HEK293T (cell line): ENCODE results near the gene ZNF587B.

Source experiments
- ARNT ChIP-seq: fragments of 450-650 bp; IDR thresholded peaks from 2 replicates; pipeline ENCODE4 v1.6.1; 2017; ENCODE audit warnings: mild to moderate bottlenecking
- BHLHE40 ChIP-seq: fragments of 450-650 bp; IDR thresholded peaks from 2 replicates; pipeline ENCODE4 v1.6.1; 2016; ENCODE audit warnings: mild to moderate bottlenecking, moderate library complexity, borderline replicate concordance
- ELF4 ChIP-seq: fragments of 450-650 bp; IDR thresholded peaks from 2 replicates; pipeline ENCODE4 v1.6.1; 2017; ENCODE audit warnings: antibody characterized with exemption
- FOXA1 ChIP-seq: fragments of 450-650 bp; IDR thresholded peaks from 2 replicates; pipeline ENCODE4 v1.6.1; 2016; ENCODE audit warnings: mild to moderate bottlenecking
- FOXK2 ChIP-seq: fragments of 450-650 bp; IDR thresholded peaks from 2 replicates; pipeline ENCODE4 v1.6.1; 2016; ENCODE audit warnings: mild to moderate bottlenecking
- FOXM1 ChIP-seq: fragments of 450-650 bp; IDR thresholded peaks from 2 replicates; pipeline ENCODE4 v1.6.1; 2017; ENCODE audit warnings: mild to moderate bottlenecking, borderline replicate concordance
- LEF1 ChIP-seq: fragments of 450-650 bp; IDR thresholded peaks from 2 replicates; pipeline ENCODE4 v1.6.1; 2017; ENCODE audit warnings: mild to moderate bottlenecking, borderline replicate concordance
- SP1 ChIP-seq: fragments of 450-650 bp; IDR thresholded peaks from 2 replicates; pipeline ENCODE4 v1.6.1; 2017
- SUZ12 ChIP-seq: fragments of 450-650 bp; IDR thresholded peaks from 2 replicates; pipeline ENCODE4 v1.6.1; 2016; ENCODE audit warnings: mild to moderate bottlenecking

DNA sequence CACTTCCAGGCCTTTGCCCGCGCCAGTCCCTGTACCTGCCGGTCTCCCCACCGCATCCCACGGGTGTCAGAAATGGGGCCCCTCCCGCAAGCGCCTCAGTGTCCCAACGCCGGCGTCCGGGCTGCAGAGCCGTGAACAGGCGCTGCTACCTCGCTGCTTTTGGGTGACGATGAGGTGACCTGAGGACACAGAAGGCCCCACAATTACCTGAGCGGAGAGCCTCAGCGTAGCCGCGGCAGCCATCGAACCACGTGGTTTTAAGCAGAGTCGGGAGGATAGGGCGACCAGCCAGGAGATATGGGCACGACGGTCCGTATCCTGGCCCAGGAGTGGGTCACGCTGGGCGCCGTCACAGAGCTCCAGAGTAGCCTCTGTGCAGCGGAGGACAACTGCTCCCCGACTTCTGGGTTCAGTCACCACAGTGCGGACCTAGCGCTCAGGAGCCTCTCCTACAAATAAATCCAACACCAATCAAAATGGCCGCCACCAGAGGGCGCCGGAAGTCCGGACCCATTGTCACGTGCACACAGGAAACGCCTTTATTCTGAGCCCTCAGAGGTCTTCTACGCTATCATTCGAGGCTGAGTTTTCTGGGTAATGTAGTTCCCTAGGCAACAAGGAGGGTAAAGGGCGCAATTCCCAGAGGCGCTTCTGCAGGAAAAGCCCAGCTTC lies 58.6 kb downstream of the ZNF587B start, which contains the start of gene ZNF814:
- TF ChIP-seq FOXK2 (no peak), SUZ12 (no peak), FOXA1 (no peak), SP1 (no peak), FOXM1 (no peak), BHLHE40 (no peak), LEF1 (no peak), ARNT (no peak), ELF4 (no peak)
